Measurements from ENCODE around the gene REN.

DNA sequence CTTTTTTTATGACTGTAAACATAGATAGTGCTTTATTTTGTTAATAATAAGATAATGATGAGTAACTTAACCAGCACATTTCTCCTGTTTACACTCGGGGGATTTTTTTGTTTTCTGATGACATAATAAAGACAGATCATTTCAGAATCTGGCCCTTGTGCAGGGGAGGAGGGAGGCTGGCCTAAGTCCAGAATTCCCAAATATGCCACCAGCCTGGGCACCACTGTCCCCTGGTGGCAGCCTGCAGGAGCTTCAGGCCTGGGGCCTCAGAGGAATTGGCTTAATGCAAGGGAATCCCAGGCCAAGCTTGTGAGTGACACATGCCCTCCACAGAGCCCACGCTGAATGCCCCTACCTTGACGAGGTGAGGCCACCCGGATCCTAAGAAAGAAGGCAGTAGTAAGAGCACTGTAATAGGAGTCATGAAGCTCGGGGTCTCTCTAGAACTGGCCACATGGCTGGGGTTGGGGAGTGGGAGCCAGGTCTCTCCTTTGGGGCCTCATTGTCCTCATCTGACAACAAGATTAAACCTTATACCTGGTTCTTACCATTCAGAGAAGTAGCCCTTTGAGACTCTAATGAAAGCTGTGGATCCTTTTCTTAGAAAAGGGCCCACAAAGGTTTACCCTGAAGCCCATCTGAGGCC is 38.4 kb downstream of the REN start:
- TF ChIP-seq, protein P1, sequence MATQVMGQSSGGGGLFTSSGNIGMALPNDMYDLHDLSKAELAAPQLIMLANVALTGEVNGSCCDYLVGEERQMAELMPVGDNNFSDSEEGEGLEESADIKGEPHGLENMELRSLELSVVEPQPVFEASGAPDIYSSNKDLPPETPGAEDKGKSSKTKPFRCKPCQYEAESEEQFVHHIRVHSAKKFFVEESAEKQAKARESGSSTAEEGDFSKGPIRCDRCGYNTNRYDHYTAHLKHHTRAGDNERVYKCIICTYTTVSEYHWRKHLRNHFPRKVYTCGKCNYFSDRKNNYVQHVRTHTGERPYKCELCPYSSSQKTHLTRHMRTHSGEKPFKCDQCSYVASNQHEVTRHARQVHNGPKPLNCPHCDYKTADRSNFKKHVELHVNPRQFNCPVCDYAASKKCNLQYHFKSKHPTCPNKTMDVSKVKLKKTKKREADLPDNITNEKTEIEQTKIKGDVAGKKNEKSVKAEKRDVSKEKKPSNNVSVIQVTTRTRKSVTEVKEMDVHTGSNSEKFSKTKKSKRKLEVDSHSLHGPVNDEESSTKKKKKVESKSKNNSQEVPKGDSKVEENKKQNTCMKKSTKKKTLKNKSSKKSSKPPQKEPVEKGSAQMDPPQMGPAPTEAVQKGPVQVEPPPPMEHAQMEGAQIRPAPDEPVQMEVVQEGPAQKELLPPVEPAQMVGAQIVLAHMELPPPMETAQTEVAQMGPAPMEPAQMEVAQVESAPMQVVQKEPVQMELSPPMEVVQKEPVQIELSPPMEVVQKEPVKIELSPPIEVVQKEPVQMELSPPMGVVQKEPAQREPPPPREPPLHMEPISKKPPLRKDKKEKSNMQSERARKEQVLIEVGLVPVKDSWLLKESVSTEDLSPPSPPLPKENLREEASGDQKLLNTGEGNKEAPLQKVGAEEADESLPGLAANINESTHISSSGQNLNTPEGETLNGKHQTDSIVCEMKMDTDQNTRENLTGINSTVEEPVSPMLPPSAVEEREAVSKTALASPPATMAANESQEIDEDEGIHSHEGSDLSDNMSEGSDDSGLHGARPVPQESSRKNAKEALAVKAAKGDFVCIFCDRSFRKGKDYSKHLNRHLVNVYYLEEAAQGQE (IDR thresholded peaks at IDR 0.05; ENCODE audit: insufficient replicate concordance, low read depth): no peak
- TF ChIP-seq, protein P2, sequence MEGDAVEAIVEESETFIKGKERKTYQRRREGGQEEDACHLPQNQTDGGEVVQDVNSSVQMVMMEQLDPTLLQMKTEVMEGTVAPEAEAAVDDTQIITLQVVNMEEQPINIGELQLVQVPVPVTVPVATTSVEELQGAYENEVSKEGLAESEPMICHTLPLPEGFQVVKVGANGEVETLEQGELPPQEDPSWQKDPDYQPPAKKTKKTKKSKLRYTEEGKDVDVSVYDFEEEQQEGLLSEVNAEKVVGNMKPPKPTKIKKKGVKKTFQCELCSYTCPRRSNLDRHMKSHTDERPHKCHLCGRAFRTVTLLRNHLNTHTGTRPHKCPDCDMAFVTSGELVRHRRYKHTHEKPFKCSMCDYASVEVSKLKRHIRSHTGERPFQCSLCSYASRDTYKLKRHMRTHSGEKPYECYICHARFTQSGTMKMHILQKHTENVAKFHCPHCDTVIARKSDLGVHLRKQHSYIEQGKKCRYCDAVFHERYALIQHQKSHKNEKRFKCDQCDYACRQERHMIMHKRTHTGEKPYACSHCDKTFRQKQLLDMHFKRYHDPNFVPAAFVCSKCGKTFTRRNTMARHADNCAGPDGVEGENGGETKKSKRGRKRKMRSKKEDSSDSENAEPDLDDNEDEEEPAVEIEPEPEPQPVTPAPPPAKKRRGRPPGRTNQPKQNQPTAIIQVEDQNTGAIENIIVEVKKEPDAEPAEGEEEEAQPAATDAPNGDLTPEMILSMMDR (IDR thresholded peaks at IDR 0.05; ENCODE audit: insufficient read depth, low read length): peak; percentile 85

Measured in HL-60 (cell line).